HPDE6-E6E7 (cell line): ENCODE data around the gene PLA2G2D.
A peak's percentile ranks its signal among the peaks of the same experiment; 100 is the strongest.
"Not testable (repeated sequence)": the region's sequence is repeated elsewhere in the genome, so short reads cannot be mapped to it uniquely, and the experiment has no call there.

ENCODE experiments used
- DNase-seq: peaks from one replicate; pipeline ENCODE4 v3.0.0; 2011; ENCODE audit warnings: missing footprints; ENCODE audit errors: extremely low spot score

PLA2G2D gene

GRCh38 chr1:20143318-20143717 lies 24.0 kb upstream of the PLA2G2D start:
- no peak for DNase-seq

GRCh38 chr1:20142001-20142710 lies 22.8 kb upstream of the PLA2G2D start:
- no peak for DNase-seq

GRCh38 chr1:20141466-20141865 lies 22.1 kb upstream of the PLA2G2D start:
- no peak for DNase-seq

- DNase-seq = no peak
Observed at GRCh38 chr1:20141001-20141400, 21.7 kb upstream of the PLA2G2D start.

- DNase-seq = no peak
Observed at GRCh38 chr1:20139776-20140612, 20.7 kb upstream of the PLA2G2D start.

- no peak for DNase-seq
Observed at GRCh38 chr1:20138961-20139550, 19.7 kb upstream of the PLA2G2D start, which contains the start of gene PLA2G2F. Gene PLA2G2F (plus strand): TSS chr1:20139323. CDS start chr1:20139428, 105 bp downstream.

GRCh38 chr1:20138346-20138745 lies 19.0 kb upstream of the PLA2G2D start:
- no peak for DNase-seq

GRCh38 chr1:20137604-20138003 lies 18.3 kb upstream of the PLA2G2D start:
- no peak for DNase-seq

GRCh38 chr1:20137055-20137454 lies 17.7 kb upstream of the PLA2G2D start:
- peak; percentile 55 for DNase-seq

GRCh38 chr1:20136249-20136648 lies 16.9 kb upstream of the PLA2G2D start:
- no peak for DNase-seq

GRCh38 chr1:20134995-20135394 lies 15.7 kb upstream of the PLA2G2D start:
- DNase-seq = no peak

GRCh38 chr1:20130518-20130917 lies 11.2 kb upstream of the PLA2G2D start:
- not testable (repeated sequence) for DNase-seq

GRCh38 chr1:20126806-20127440 lies 7.6 kb upstream of the PLA2G2D start:
- no peak for DNase-seq

GRCh38 chr1:20126041-20126805 lies 6.9 kb upstream of the PLA2G2D start:
- DNase-seq = no peak

GRCh38 chr1:20125100-20125499 lies 5.8 kb upstream of the PLA2G2D start:
- no peak for DNase-seq

GRCh38 chr1:20124456-20125057 lies 5.2 kb upstream of the PLA2G2D start:
- DNase-seq = peak; percentile 89

GRCh38 chr1:20123722-20124455 lies 4.6 kb upstream of the PLA2G2D start:
- DNase-seq = no peak

GRCh38 chr1:20120796-20121195 lies 1.5 kb upstream of the PLA2G2D start:
- no peak for DNase-seq

- DNase-seq = no peak
Observed at GRCh38 chr1:20117236-20117635, 2.1 kb downstream of the PLA2G2D start.

GRCh38 chr1:20115916-20116315 lies 3.4 kb downstream of the PLA2G2D start:
- no peak for DNase-seq
